NCI-H2227 treated with DMSO at 0.1 percent for 48 hours (cell line): ENCODE measurements around the gene SNRPB.
A peak's percentile ranks its signal among the peaks of the same experiment; 100 is the strongest.

Source experiments
- DNase-seq: peaks from one replicate; lab custom pipeline; 2025; lab: John Stamatoyannopoulos, UW

SNRPB gene

GRCh38 chr20:2429051-2429450, 41.5 kb downstream of the SNRPB start:
- no peak for DNase-seq

- DNase-seq = peak; percentile 5
These were observed 49.3 kb downstream of the SNRPB start for GRCh38 chr20:2421247-2421646.

GRCh38 chr20:2420510-2420909, 50.1 kb downstream of the SNRPB start:
- DNase-seq = no peak

- DNase-seq = no peak
These were observed 52.2 kb downstream of the SNRPB start for GRCh38 chr20:2418388-2418787.

GRCh38 chr20:2417213-2417541, 53.4 kb downstream of the SNRPB start:
- no peak for DNase-seq

- DNase-seq = no peak
These were observed 53.9 kb downstream of the SNRPB start for GRCh38 chr20:2416541-2417212.
